ENCODE results near the gene ADCY10.

ADCY10 gene

DNA sequence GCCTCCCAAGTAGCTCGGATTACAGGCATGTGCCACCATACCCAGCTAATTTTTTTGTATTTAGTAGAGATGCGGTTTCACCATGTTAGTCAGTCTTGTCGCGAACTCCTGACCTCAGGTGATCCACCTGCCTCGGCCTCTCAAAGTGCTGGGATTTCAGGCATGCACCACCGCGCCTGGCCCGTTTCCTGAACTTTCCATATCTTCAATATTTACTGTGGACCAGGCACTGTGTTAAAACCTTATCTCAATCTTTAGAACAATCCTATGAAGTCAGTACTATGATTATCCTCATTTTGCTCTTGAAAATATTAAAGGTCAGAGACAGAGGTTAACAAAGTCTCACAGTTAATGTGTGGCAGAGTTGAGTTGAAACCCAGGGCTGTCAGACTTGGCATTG is 1.6 kb upstream of the ADCY10 start:
- no peak for DNase-seq (ENCODE audit: low read depth)
- TF ChIP-seq, protein P1, sequence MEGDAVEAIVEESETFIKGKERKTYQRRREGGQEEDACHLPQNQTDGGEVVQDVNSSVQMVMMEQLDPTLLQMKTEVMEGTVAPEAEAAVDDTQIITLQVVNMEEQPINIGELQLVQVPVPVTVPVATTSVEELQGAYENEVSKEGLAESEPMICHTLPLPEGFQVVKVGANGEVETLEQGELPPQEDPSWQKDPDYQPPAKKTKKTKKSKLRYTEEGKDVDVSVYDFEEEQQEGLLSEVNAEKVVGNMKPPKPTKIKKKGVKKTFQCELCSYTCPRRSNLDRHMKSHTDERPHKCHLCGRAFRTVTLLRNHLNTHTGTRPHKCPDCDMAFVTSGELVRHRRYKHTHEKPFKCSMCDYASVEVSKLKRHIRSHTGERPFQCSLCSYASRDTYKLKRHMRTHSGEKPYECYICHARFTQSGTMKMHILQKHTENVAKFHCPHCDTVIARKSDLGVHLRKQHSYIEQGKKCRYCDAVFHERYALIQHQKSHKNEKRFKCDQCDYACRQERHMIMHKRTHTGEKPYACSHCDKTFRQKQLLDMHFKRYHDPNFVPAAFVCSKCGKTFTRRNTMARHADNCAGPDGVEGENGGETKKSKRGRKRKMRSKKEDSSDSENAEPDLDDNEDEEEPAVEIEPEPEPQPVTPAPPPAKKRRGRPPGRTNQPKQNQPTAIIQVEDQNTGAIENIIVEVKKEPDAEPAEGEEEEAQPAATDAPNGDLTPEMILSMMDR (IDR thresholded peaks at IDR 0.05; ENCODE audit: insufficient read depth, low read depth, low read length, missing control alignments): no peak
- no peak overlapping the region for H3K4me3 ChIP-seq (ENCODE audit: low read depth, low read length)

DNA sequence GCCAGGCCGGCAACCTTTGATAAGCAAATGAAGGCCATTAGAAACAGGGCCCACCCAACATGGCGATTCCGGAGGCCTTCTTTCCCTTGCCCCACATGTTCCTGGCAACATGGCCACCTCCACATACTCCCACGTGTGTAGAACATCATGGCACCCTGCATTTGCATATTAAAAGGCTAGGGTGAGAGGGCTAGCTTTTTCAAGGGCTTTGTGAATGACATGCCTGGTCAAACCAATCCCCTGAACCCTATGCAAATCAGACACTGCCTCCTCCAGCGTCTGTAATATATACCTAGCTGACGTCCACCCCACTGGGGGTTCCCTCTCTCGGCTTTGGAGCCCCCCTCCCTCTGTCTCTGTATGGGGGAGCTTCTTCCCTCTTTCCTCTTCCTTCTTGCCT is 1.6 kb downstream of the ADCY10 start:
- H3K4me3 ChIP-seq (ENCODE audit: low read depth, low read length): no peak overlapping the region
- TF ChIP-seq, protein P1 (IDR thresholded peaks at IDR 0.05; ENCODE audit: insufficient read depth, low read depth, low read length, missing control alignments): no peak
- DNase-seq (ENCODE audit: low read depth): no peak

DNA sequence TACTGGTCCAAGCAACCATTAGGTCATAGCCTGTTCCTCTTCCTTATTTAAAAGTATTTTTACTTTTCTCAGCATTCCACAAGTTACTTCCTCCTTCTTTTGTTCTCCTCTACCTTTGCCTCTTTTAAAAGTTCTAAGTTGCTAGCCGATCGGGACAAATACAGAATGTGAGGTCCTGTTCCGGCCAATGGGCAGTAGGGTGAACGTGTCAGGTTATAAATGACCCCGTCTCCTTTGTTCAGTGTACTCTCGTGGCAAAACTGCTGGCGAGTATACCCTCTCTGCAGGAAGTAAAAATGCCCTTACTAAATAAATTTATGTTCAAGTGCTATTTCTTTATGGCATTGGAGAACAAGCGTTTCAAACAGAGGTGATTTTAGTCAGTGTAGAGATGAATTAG is 2.5 kb downstream of the ADCY10 start:
- TF ChIP-seq, protein P1 (IDR thresholded peaks at IDR 0.05; ENCODE audit: insufficient read depth, low read depth, low read length, missing control alignments): no peak

DNA sequence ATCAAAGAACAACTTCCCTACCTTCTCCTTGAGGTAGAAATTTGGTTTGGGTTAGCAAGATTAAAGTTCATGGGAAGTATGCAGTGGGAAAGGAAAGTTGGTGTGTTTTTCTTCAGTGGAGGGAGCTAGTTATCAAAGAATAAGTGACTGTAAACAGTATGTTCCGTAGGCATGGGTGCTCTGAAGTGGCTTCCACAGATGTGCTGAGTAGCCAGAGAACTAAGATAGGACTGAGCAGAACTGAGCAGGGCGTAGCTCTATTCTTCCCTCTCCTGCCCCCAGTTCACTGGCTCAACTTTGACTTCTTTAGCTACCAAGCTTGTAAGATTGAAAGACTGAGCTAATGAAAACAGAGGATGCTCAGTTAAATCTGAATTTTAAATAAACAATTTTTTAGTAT is 3.4 kb downstream of the ADCY10 start:
- no peak for DNase-seq (ENCODE audit: low read depth)
- no peak overlapping the region for H3K4me3 ChIP-seq (ENCODE audit: low read depth, low read length)
- TF ChIP-seq, protein P1 (IDR thresholded peaks at IDR 0.05; ENCODE audit: insufficient read depth, low read depth, low read length, missing control alignments): no peak

More for the DNA sequence above, 2.5 kb downstream of the ADCY10 start:
- DNase-seq (ENCODE audit: low read depth): no peak
- H3K4me3 ChIP-seq (ENCODE audit: low read depth, low read length): no peak overlapping the region

DNA sequence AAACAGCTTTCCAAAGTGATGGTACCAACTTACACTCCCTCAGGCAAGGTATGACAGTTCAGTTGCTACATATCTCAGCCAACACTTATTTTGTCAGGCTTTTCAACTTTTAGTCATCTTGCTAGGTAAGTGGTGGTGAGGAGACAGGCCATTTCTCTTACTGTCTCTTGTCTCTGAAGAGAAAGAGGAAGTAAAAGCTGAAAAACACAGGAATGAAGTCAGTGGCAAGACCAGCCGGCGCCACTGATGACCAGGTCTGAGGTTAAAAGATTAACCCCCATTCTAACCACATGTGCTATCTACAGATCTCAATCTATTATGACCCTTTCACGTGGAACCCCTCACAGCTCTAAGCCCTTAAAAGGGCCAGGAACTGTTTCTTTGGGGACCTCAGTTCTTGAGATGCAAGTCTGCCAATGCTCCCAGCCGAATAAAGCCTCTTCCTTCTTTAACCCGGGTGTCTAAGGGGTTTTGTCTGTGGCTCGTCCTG is 4.2 kb downstream of the ADCY10 start:
- DNase-seq (ENCODE audit: low read depth): peak; percentile 59
- H3K4me3 ChIP-seq (ENCODE audit: low read depth, low read length): no peak overlapping the region
- TF ChIP-seq, protein P1 (IDR thresholded peaks at IDR 0.05; ENCODE audit: insufficient read depth, low read depth, low read length, missing control alignments): no peak

DNA sequence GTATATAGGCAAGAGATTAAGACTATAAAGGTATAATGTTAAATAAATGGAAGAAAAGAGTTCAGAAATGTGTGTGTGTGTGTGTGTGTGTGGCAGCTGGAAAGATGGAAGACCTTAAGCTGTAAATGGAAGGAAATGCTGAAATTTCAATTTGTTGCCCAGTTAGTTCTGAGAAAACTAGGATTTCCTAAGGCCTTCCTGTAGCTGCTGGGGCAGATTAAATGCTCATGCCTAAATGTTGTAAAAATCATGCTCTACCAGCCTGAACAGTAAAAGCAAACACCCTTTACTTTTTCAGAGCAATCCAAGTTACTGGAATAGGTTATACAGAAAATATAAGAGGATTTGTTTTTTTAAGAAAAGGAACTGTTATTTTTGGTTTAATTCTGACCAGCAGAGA is 8.3 kb downstream of the ADCY10 start:
- no peak for DNase-seq (ENCODE audit: low read depth)
- H3K4me3 ChIP-seq (ENCODE audit: low read depth, low read length): no peak overlapping the region
- TF ChIP-seq, protein P1 (IDR thresholded peaks at IDR 0.05; ENCODE audit: insufficient read depth, low read depth, low read length, missing control alignments): no peak

DNA sequence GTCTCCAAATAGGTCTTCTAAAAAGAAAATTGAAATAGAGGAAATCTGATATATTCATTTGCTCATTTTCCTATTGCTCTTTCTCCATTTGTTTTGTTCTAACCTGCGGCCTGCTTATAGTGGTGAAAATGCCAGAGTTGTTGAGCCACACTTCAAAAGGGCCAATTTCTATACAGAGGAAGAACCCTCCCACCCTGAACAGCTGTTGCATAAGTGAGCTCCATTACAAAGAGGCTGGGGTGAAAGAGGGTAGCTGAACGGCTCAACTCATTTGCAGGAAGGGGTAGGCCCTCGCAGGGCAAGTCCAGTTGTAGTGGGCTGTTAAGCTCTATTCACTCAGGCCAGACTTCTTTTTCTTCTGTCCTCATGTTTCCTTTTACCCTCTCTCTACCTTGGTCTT is 8.8 kb downstream of the ADCY10 start:
- no peak overlapping the region for H3K4me3 ChIP-seq (ENCODE audit: low read depth, low read length)
- TF ChIP-seq, protein P1 (IDR thresholded peaks at IDR 0.05; ENCODE audit: insufficient read depth, low read depth, low read length, missing control alignments): no peak
- no peak for DNase-seq (ENCODE audit: low read depth)

All from GM12865 (cell line).